ACC112 (cell line): Measurements from ENCODE around the gene TBX21.
"Not testable (repeated sequence)": the region's sequence is repeated elsewhere in the genome, so short reads cannot be mapped to it uniquely, and the experiment has no call there.

Experiments
- H2AFZ ChIP-seq: fragments of 200-600 bp; sonication (generic); one replicate; pipeline ENCODE4 v1.6.0; 2017; ENCODE audit warnings: antibody characterized with exemption, low read length; ENCODE audit not compliant: unreplicated experiment
- H3K27ac ChIP-seq: fragments of 200-600 bp; sonication (generic); 2 replicates; pipeline ENCODE4 v1.5.1; 2014; ENCODE audit warnings: low read depth, mild to moderate bottlenecking, antibody characterized with exemption, low read length, moderate library complexity
- H3K27me3 ChIP-seq: fragments of 200-600 bp; sonication (generic); 2 replicates; pipeline ENCODE4 v1.6.1; 2014; ENCODE audit warnings: mild to moderate bottlenecking, antibody characterized with exemption, low read length, moderate library complexity, mixed read lengths; ENCODE audit not compliant: insufficient read depth
- H3K36me3 ChIP-seq: fragments of 200-600 bp; sonication (generic); 2 replicates; pipeline ENCODE4 v1.6.1; 2016; ENCODE audit warnings: mild to moderate bottlenecking, antibody characterized with exemption, low read length, moderate library complexity, mixed read lengths; ENCODE audit not compliant: insufficient read depth
- H3K4me1 ChIP-seq: fragments of 200-600 bp; sonication (generic); one replicate; pipeline ENCODE4 v1.6.1; 2016; ENCODE audit warnings: low read length, mixed read lengths; ENCODE audit not compliant: insufficient read depth, unreplicated experiment, control insufficient read depth
- H3K4me3 ChIP-seq: fragments of 200-600 bp; sonication (generic); 2 replicates; pipeline ENCODE4 v1.5.1; 2014; ENCODE audit warnings: mild to moderate bottlenecking, low read depth, low read length
- H3K79me2 ChIP-seq: fragments of 200-600 bp; sonication (generic); one replicate; pipeline ENCODE4 v1.6.0; 2016; ENCODE audit warnings: low read length; ENCODE audit not compliant: control insufficient read depth, unreplicated experiment, insufficient read depth

Gene TBX21

DNA sequence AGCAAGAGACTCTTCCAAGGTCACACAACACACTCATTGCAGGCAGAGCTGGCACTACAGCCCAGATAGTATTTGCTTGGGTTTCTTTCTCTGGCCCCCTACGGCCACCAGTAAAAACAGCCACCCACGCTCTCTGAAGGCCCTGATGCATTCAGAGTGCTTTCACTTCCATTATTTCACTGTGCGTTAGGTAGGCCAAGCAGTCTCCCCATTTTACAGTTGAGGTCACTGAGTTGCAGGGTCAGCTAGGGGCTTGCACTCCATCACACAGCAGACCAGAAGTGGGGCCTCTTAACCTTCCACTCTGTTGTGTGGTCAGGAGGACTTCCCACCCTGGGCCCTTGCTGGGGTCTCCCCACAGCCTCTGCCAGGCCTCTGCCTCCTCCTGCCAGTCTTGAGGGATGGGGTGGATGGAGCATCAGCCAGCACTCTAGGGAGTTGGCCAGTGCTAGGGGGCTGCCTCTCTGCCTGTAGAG is 2.5 kb downstream of the TBX21 start:
- Histone ChIP-seq H3K36me3 (no peaks in the 10 kb centered on the region), H3K27ac (no peak overlapping the region), H3K4me1 (no peaks in the 10 kb centered on the region), H3K79me2 (no peaks in the 10 kb centered on the region), H2AFZ (no peak overlapping the region), H3K4me3 (no peak overlapping the region), H3K27me3 (peaks cover 66% of the 10 kb centered on the region)

DNA sequence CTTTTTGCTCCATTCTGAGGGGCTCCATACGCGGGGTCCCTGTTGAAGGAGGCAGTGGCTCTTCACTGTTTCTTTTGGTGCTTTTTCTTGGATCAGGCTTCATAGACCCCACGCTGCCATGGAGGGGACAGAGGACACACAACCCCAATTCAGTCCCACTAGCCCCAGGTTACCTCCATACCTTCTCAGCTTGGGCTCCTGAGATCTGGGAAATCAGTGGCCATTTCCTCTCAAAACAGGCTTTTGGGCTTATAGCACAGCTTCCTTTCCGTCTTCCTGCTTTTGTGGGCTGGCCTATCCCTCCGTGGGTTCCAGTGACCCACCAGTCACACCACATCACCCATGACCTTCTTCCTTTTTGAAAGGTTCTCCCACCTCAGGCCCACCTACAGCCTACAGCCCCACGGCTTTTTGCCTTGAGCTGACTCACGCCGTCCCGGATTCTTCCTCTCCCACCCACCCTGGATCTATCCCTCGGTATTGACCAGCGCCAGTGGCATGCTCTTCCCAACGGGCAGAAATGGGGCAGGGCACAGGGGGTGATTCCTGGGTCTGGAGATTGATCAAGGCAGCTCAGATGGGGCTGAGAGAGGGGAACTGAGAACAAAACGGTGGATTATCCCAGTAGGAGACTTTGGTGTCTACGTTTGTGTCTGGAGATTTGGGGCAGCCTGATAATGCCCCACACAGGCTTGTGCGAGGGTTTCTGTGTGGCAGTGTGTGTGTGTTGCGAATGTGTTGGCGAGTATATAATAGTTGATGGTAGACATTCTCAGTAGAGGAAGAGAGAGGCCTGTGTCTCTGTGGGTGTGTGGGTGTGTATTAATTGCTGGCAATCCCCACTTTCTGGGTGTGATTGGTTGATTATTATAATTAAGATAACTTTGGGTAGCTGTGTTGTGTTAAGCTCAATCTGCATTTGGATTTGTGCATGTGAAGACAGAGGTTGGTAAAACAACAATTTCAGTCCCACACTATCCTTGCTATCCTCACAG is 3.8 kb downstream of the TBX21 start:
- no peaks in the 10 kb centered on the region for H3K36me3 ChIP-seq
- H3K4me3 ChIP-seq: no peak overlapping the region
- peaks cover 66% of the 10 kb centered on the region for H3K27me3 ChIP-seq
- H3K4me1 ChIP-seq: no peaks in the 10 kb centered on the region
- H3K27ac ChIP-seq: no peak overlapping the region
- no peak overlapping the region for H2AFZ ChIP-seq
- no peaks in the 10 kb centered on the region for H3K79me2 ChIP-seq

DNA sequence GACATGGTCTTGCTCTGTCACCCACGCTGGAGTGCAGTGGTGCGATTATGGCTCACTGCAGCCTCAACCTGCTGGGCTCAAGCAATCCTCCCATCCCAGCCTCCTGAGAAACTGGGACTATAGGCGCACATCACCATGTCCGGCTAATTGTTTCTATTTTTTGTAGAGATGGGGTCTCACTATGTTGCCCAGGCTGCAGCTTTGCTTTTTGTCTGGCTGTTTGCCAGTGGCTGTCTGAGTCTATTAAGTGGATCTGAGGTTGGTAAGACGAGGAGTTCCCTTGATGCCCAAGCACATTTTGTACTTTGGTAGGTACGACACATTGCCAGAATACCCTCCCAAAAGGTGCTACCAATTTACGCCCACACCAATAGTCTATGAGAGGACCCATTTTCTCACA is 5.1 kb downstream of the TBX21 start:
- no peaks in the 10 kb centered on the region for H3K79me2 ChIP-seq
- H3K4me3 ChIP-seq: no peak overlapping the region
- no peak overlapping the region for H3K27ac ChIP-seq
- H3K4me1 ChIP-seq: no peaks in the 10 kb centered on the region
- H3K27me3 ChIP-seq: peaks cover 59% of the 10 kb centered on the region
- H2AFZ ChIP-seq: no peak overlapping the region
- H3K36me3 ChIP-seq: no peaks in the 10 kb centered on the region

DNA sequence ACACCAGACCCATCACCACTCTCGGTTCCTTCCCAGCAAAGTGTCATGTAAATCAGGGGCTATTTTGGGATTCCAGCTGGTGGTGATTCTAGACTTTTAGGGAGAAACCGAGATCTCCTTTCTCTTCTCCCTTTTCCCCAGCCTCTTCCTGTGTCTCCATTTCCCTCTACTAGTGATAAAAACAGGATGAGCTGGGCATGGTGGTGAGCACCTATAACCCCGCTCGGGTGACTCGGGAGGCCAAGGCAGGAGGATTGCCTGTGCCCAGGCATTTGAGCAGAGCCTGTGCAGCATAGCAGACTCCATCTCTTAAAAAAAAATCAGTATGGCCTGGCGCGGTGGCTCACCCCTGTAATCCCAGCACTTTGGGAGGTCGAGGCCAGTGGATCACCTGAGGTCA is 6.1 kb downstream of the TBX21 start:
- H3K36me3 ChIP-seq: no peaks in the 10 kb centered on the region
- H3K4me1 ChIP-seq: no peaks in the 10 kb centered on the region
- no peak overlapping the region for H2AFZ ChIP-seq
- H3K79me2 ChIP-seq: no peaks in the 10 kb centered on the region
- no peak overlapping the region for H3K4me3 ChIP-seq
- H3K27ac ChIP-seq: no peak overlapping the region
- peaks cover 57% of the 10 kb centered on the region for H3K27me3 ChIP-seq

DNA sequence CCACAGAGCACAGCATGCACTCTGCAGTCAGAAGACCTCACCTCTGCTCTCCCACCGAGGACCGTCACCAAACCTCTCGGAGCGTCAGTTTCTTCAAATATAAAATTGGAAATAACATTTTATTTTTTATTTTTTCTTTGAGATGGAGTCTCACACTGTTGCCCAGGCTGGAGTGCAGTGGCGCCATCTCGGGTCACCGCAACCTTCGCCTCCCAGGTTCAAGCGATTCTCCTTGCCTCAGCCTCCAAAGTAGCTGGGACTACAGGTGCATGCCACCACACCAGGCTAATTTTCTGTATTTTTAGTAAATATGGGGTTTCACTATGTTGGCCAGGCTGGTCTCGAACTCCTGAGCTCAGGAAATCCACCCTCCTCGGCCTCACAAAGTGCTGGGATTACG is 6.9 kb downstream of the TBX21 start:
- H3K27ac ChIP-seq, H3K79me2 ChIP-seq, H3K4me1 ChIP-seq, H2AFZ ChIP-seq, H3K36me3 ChIP-seq, H3K4me3 ChIP-seq: not testable (repeated sequence)
- peaks cover 58% of the 10 kb centered on the region for H3K27me3 ChIP-seq

DNA sequence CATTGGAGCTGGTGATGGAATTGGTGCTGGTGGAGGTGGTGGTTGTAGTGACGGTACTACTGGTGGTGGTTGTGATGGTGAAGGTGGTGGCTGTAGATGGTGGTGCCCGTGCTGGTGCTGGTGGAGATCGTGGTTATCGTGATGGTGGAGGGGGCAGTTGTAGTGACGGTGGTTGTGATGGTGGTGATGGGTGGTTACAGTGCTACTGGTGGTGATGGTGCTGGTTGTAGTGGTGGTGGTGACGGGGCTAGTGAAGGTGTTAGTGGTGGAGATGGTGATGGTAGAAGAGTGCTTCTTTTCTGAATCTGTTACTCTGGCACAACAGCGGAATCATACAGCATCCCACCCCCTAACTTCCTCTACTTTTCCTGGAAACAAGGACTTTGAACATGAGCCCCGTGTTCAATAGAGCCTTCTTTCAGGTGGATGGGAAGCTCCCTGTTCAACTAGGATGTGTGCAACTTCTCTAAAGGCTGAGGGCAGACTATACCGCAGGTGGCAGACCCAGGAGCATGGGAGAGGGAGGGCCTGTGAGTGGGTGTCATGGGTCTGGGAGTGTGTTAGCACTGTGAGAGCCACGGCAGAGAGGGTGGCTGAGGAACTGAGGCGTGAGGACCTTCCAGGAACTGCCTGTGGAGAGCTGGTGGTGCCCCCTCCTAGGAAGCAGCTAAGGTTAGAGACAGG is 8.2 kb downstream of the TBX21 start:
- no peaks in the 10 kb centered on the region for H3K36me3 ChIP-seq
- no peaks in the 10 kb centered on the region for H3K4me1 ChIP-seq
- no peak overlapping the region for H3K27ac ChIP-seq
- no peak overlapping the region for H3K4me3 ChIP-seq
- H3K27me3 ChIP-seq: peaks cover 57% of the 10 kb centered on the region
- H2AFZ ChIP-seq: no peak overlapping the region
- H3K79me2 ChIP-seq: no peaks in the 10 kb centered on the region

DNA sequence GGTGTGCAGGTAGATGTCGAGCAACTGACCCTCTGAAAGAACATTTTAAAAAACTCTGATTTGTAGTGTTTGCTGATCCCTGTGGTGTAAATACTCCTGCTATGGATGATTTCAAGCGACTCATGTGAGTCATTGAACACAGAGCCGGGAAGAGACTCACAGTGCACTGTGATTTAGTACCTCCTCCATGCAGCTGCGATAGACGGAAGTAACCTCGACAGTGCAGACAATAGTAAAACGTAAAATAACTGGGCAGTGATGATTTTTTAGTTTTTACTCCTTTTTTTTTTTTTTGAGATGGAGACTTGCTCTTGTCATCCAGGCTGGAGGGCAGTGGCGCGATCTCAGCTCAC is 8.7 kb downstream of the TBX21 start:
- Histone ChIP-seq H3K27ac (no peak overlapping the region), H3K27me3 (peaks cover 56% of the 10 kb centered on the region), H3K79me2 (no peaks in the 10 kb centered on the region), H3K36me3 (no peaks in the 10 kb centered on the region), H3K4me3 (no peak overlapping the region), H3K4me1 (no peaks in the 10 kb centered on the region), H2AFZ (no peak overlapping the region)

DNA sequence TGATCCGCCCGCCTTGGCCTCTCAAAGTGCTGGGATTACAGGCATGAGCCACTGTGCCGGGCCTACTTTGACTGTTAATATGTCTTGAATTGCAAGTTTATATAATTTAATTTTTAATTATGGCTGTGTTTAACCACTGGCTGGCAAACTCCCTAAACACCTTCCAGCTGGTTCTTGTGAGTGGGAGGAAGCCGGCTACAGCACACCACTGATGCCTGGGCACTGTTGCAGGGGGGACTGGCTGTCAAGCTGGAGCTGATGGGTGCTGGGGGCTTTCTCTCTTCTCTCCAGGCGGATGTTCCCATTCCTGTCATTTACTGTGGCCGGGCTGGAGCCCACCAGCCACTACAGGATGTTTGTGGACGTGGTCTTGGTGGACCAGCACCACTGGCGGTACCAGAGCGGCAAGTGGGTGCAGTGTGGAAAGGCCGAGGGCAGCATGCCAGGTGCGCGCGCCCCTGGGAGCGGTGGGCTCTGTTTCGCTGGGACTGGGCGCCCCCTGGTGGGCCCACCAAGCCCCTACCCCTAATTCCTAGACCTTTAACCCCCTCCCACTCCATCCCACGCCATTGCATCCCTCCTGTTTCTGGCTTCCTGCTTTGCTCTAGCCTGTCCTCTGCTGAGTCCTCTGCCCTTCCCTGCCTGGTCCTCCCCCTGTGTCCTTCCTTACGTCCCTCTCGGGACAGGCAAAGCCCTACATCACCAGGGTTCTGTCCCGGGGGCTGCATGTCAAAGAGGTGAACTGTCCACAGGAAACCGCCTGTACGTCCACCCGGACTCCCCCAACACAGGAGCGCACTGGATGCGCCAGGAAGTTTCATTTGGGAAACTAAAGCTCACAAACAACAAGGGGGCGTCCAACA is 9.5 kb downstream of the TBX21 start:
- Histone ChIP-seq H2AFZ (no peak overlapping the region), H3K79me2 (no peaks in the 10 kb centered on the region), H3K4me3 (no peak overlapping the region), H3K27me3 (peaks cover 57% of the 10 kb centered on the region), H3K27ac (no peak overlapping the region), H3K4me1 (no peaks in the 10 kb centered on the region), H3K36me3 (no peaks in the 10 kb centered on the region)

DNA sequence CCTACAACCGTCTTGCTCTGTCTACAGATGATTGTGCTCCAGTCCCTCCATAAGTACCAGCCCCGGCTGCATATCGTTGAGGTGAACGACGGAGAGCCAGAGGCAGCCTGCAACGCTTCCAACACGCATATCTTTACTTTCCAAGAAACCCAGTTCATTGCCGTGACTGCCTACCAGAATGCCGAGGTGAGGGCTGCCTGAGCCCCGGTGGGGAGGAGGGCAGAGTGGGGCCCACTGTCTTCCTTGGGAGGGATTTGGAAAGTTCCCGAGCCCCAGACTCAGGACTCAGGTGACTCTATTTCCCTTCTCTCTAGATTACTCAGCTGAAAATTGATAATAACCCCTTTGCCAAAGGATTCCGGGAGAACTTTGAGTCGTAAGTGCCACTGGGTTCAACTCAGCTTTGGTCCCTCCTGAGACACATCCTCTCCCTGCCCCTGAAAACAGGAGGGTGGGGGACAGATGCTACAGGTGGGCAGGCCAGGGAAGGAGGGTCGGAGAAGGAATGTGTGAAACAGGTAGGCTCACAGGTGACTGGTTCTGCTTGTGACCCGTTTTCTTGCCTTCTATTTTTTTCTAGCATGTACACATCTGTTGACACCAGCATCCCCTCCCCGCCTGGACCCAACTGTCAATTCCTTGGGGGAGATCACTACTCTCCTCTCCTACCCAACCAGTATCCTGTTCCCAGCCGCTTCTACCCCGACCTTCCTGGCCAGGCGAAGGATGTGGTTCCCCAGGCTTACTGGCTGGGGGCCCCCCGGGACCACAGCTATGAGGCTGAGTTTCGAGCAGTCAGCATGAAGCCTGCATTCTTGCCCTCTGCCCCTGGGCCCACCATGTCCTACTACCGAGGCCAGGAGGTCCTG is 11.4 kb downstream of the TBX21 start:
- peaks cover 72% of the 10 kb centered on the region for H3K27me3 ChIP-seq
- no peaks in the 10 kb centered on the region for H3K79me2 ChIP-seq
- no peaks in the 10 kb centered on the region for H3K4me1 ChIP-seq
- H3K27ac ChIP-seq: no peak overlapping the region
- H3K4me3 ChIP-seq: no peak overlapping the region
- no peaks in the 10 kb centered on the region for H3K36me3 ChIP-seq
- H2AFZ ChIP-seq: no peak overlapping the region

DNA sequence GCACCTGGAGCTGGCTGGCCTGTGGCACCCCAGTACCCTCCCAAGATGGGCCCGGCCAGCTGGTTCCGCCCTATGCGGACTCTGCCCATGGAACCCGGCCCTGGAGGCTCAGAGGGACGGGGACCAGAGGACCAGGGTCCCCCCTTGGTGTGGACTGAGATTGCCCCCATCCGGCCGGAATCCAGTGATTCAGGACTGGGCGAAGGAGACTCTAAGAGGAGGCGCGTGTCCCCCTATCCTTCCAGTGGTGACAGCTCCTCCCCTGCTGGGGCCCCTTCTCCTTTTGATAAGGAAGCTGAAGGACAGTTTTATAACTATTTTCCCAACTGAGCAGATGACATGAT is 12.0 kb downstream of the TBX21 start:
- H3K79me2 ChIP-seq: no peaks in the 10 kb centered on the region
- no peaks in the 10 kb centered on the region for H3K36me3 ChIP-seq
- H3K4me3 ChIP-seq: no peak overlapping the region
- H2AFZ ChIP-seq: no peak overlapping the region
- H3K27ac ChIP-seq: no peak overlapping the region
- H3K27me3 ChIP-seq: peaks cover 77% of the 10 kb centered on the region
- H3K4me1 ChIP-seq: no peaks in the 10 kb centered on the region
